ENCODE measurements around the gene FAR1.

GRCh38 chr11:13759050-13759449 lies 90.6 kb downstream of the FAR1 start:
- TF ChIP-seq POLR2A (IDR thresholded peaks at IDR 0.05) (no peak), CTCF (IDR thresholded peaks at IDR 0.05) (no peak), EP300 (IDR thresholded peaks at IDR 0.05; ENCODE audit: low read depth) (no peak)

Measured in transverse colon (tissue), 3 donors.